GM21529 (cell line): ENCODE measurements around the gene MYH11.
"Not testable (repeated sequence)": the region's sequence is repeated elsewhere in the genome, so short reads cannot be mapped to it uniquely, and the experiment has no call there.

ENCODE experiments used
- ATAC-seq: cut with Tn5 transposase; IDR thresholded peaks from one replicate; pipeline ENCODE4 v1.9.1; 2021; ENCODE audit not compliant: unreplicated experiment

MYH11 gene

DNA sequence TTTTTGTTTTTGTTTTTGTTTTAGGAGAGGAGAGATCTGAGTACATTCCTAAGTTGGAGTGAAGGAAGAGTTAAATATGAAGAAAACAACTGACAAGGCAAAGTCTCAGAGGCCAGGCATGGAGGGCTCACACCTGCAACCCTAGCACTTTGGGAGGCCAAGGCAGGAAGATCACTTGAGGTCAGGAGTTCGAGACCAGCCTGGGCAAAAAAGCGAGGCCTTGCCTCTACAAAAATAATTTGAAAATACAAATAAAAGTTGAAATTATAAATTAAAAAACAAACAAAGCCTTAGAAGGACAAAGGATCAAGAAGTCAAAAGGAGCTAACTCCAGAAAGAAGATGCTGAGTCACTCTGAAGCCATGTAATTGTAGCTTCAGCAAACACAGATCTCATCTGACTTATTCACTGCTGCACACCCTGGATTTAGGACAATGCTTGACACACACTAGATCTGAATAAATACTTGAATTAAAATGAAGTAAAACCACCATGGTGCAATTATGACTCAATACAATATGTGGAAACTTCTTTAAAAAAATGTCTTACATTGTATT, 22.5 kb upstream of the MYH11 start:
- no peak for ATAC-seq

GRCh38 chr16:15876503-15876902, 19.7 kb upstream of the MYH11 start:
- ATAC-seq: no peak

DNA sequence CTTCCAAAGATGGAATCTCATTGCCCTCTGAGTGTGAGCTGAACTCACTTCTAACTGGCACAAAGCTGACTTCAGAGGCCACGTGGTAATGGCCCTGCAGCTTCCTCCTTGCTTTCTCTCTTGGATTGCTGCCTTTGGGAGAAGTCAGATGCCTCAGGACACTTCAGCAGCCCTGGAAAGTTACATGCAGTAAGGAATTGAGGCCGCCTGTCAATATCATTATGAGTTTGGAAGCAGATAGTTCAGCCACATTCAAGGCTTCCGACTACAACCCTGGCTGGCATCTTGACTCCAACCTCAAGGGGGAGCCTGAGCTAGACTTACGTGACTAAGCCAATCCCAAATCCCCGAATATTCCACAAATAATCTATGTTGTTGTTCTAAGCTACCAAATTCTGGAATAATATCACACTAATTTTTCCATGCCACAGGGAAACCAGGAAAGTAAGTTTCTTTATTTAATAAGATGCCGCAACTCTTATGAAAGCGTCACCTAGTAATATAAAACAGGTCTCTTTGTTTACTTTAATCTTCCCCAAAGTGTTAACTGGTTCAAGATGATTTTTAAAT, 18.0 kb upstream of the MYH11 start:
- no peak for ATAC-seq

DNA sequence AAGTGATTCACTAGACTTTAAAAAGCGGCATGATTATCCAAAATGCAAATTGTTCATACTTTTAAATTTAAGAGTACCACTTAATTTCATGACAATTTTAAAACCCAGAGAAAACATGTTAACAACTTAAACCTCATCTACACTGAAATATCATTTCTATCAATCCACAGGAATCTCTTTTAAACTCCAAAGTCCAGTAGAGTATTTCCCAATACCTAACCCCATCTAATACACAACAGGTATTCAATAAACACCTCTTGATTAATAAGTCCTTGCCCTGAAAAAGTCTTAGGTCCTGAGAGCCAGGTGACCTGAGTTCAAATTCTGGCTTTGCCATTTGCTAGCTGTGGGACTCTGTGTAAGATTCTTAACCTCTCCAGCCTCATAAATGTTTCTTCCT, 16.9 kb upstream of the MYH11 start:
- no peak for ATAC-seq

DNA sequence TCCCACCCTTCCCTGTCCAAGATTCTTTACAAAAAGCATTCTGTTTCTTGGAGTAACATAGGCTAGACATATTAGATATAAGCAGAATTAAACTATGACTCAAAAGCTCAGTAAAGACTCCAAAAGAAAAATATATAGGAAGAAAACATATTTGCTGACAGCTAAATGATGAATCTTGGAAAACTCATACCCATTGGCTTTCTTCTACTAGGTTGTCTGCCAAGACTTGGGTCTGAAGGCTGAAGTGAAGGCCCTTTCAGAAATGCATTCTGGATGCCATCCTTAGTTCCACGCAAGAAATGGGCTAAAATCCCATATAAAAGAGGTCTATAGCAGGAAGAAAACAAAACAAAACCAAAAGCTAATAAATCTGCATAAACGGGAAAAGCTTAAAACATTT, 16.5 kb upstream of the MYH11 start:
- ATAC-seq: no peak

DNA sequence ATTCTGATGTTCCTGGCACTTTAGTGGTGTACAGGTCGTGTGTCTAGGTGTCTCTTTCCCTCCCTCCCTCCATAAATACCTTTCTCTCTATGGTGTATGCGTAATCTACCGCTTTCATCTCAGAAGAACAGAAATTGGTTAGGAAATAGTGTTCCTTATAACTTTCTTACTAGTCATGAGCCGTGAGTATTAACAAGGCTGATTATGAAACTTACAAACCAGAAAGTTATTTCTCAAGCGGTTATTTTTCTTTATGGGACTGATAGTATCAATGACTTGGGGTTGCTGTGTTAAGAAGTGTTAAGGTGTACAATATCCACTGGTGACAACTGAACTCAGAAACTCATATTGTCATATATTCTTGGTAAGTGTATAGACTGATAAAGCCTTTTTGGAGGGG, 13.2 kb upstream of the MYH11 start:
- ATAC-seq: no peak

- no peak for ATAC-seq
Observed at GRCh38 chr16:15866451-15866850, 9.6 kb upstream of the MYH11 start.

DNA sequence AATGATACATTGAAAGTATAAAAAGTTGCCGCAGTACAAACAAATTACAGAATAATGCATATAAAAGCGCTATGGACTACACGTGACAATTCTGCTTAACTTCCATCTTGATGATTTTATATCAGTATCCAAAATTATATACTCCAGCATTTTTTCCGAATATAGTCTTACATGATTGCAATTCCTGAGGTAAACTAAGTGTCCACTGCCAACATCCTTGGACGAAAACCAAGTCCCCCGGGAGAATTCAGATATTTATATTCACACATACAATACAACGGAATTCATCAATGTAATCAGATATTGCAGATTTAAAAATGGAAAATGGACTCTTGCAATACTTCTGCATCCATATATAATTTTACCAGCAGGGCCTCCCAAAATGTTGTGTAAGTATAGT, 8.9 kb upstream of the MYH11 start:
- ATAC-seq: no peak

DNA sequence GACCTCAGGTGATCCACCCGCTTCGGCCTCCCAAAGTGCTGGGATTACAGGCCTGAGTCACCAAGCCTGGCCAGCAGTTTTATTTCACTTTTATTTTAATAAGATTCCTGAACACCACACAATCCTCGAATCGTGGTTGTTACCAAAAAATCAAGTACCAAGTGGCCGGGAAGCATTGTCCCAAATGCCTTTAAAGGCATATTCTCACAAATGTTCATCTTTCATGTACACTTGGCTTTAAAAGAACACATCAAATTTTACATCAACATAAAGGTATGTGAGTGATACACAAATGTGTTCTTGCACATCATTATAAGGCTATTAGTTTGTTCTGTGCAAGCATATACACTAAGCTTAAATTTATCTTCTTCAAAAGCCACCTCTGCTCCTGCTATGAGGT, 8.1 kb upstream of the MYH11 start:
- ATAC-seq: no peak

DNA sequence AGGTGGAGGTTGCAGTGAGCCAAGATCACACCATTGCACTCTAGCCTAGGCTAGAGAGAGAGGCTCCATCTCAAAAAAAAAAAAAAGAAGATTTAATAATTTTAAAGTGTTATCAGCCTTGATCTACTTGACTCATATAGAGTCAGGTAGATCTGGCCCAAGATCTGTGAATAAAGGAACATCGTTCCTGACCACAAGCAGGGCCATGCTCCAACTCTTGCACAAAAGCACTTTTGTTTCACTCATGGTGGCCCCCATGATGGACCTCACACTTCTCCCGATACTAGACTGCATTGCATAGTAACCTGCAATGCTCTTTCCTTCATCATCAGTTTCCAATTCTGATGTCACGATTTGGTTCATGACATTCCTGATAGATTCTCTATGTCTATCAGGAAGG, 5.2 kb upstream of the MYH11 start:
- ATAC-seq: no peak

DNA sequence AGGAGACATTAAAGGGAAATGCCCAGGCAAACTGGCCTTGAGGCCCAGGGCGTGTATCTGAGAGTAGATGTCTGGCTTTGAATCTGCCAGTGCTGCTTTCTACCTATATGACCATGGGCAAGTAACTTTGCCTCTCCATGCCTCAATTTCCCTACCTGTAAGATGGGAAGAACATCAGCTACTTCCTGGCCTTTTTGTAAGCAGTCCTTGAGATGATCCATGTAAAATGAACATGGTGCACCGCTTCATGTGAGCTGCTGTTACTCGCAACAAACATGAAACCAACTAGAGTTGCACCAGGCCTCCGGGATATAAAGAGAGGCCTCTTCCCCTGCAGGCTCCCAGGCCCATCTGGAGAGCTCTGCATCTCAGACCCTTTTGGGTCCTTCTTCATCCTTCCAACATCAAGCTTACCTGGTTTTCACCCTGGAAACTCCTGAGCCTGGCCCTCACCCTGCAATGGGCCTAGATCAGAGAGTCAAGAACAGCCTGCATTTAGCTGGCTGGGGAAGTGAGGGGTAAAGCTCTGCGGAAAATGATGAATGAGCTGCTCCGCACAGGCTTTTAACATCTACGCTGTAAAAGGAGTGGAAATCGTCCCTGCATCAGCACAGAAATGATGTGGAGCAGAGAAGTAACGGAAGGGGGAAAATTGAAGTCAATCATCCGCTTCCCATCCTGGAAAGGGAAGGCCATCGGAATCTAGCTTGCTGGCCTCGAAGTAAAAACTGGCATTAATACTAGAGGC, 2.3 kb upstream of the MYH11 start:
- ATAC-seq: no peak

DNA sequence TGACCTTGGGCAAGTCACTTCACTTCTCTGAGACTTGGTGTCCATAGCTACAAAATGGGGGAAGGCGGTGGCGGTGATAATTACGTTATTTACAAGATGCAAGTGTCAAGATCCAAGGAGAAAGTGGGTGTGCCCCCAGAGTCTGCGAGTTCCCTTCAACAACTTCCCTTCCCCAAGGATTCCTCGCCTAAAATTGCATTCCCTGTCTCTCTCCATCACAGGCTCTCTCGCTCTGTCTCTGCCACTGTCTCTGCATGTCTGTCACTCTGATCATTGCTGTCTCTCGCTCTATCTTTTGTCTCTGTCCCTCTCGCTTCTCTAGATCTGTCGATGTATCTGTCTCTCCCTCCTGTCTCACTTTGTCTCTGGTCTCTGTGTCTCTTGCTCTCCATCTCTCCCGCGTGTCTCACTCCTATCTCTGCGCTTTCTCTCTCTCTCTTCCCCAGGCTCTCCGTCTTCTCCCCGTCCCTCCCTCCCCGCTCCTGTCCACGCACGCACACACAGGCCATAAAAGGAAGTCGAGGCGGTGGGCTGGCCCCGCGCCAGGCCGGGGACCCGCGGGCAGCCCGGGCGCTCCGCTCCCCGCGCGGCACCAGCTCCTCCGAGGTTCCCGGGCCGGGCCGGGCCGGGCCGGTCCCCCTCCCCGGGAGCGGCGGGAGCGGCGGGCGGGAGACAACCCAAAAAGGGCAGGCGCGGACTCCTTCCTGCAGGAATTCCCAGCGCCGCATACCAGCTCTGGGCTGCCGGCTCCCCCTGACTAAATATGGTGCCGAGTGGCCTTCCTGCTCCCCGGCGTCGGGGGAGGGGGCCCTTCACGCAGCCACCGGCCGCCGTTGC, 1.1 kb upstream of the MYH11 start:
- ATAC-seq: no peak

GRCh38 chr16:15856182-15856581, 646 bp downstream of the MYH11 start:
- no peak for ATAC-seq

DNA sequence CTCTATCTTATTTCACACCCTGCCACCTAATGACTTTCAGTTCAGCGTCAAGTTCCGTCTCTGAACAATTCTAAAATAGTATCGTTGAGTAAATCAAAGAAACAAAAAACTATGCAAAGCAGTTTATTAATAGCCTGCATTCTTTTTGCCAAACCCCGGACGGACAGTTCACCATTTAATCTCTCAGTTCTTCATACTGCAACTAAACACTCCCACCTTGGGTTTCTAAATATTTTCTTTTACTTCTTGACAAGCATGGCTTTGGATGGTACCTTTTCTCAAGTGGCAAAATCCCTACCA, 1.2 kb downstream of the MYH11 start:
- ATAC-seq: peak; percentile 85

DNA sequence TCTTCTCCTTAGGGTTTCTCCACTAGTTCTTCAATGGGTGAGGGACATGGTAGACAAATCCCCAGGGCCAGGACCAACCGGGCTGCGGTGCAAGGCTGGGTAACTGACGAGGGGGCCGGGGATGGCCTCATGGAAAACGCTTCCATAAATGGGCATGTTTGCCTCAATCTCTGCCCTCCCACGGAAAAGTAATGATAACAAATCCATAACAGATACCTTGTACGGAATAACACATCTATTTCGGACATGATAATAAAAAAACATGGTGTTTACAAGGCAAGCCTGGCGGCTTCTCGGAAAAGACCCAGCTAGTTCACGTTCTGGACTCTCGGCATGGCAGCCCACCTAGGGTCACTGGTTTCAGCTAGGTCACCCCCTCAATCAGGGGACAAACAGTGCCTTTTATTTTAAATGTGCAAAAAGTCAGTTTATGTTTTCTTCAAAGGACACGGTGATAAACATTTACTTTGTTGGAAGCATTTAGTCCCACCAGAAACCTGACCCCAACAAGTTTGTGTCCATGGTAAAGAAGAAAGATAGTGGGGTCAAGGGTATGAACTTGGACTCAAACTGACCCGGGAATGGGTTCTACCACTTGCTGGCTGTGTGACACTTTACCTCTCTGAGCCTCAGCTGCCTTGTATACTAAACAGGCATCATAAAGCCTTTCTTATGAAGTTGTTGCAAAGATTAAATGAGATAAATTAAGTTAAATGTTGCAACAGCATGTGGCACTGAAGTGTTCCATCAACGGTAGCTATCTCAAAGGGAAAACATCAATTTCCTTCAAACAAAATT, 1.7 kb downstream of the MYH11 start:
- ATAC-seq: no peak

- no peak for ATAC-seq
Observed at GRCh38 chr16:15854061-15854460, 2.8 kb downstream of the MYH11 start.

GRCh38 chr16:15853021-15853420, 3.8 kb downstream of the MYH11 start:
- ATAC-seq: no peak

- ATAC-seq: not testable (repeated sequence)
Observed at GRCh38 chr16:15850555-15850954, 6.3 kb downstream of the MYH11 start.

GRCh38 chr16:15849209-15849981, 7.4 kb downstream of the MYH11 start:
- no peak for ATAC-seq

- ATAC-seq: no peak
Observed at GRCh38 chr16:15847611-15848175, 9.1 kb downstream of the MYH11 start.
